Fibroblast of villous mesenchyme (primary cell): Measurements from ENCODE around the gene TNFAIP8. TPM values are rescaled to one million over a fixed set of nuclear protein-coding genes. Genes with fewer than 3 reads are reported as not detected.

ENCODE experiments used
- DNase-seq: peaks from one replicate; pipeline ENCODE4 v3.0.0-alpha.2; 2010; ENCODE audit warnings: low read depth
- H3K4me3 ChIP-seq: 2 replicates; pipeline ENCODE4 v1.5.1; 2011; ENCODE audit warnings: low read depth, mild to moderate bottlenecking, low read length
- total RNA-seq: library from RNA; depleted of rRNA; stranded (reverse); fragments of >200 nt; gene quantifications from 2 replicates; pipeline ENCODE4 v1.2.3, GENCODE V29; 2012
- TF ChIP-seq, protein P1 (sequence below): IDR thresholded peaks from 2 replicates; pipeline ENCODE4 v1.5.1; 2012; ENCODE audit warnings: low read depth, mild to moderate bottlenecking, low read length; ENCODE audit not compliant: insufficient read depth

Gene TNFAIP8
- total RNA-seq, 1 donor: 12.1 TPM

DNA sequence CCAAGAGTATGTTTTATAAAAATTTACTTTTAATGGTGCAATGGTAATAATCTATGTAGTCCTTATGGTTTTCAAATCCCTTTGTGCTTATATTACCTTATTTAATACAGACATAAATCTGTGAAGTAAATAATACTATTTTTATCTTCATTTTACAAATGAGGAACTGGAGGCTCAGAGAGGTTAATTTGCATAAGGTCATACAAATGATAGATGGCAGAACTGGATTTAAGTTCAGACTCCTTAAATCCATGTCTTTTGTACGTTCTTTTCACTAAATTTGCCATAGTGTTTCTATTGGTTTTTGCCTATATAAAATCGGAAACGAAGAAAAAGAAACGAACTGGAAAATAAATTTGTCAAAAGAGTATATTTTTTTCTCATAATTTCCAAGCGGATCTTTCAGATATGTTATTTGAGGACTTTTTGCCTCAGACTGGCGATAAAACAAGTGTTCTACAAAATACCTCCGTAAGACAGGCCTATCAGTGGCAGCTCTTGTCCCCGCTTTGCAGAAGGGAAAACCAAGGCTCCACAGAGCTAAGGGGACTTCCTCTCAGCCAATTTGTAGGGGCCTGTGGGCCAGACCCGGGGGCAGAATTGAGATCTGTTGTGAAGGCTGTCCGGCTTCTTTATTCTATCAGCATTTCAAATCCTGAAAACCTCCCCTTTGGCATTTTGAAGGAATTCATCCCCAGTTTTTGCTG is 1.1 kb upstream of the TNFAIP8 start:
- TF ChIP-seq, protein P1, sequence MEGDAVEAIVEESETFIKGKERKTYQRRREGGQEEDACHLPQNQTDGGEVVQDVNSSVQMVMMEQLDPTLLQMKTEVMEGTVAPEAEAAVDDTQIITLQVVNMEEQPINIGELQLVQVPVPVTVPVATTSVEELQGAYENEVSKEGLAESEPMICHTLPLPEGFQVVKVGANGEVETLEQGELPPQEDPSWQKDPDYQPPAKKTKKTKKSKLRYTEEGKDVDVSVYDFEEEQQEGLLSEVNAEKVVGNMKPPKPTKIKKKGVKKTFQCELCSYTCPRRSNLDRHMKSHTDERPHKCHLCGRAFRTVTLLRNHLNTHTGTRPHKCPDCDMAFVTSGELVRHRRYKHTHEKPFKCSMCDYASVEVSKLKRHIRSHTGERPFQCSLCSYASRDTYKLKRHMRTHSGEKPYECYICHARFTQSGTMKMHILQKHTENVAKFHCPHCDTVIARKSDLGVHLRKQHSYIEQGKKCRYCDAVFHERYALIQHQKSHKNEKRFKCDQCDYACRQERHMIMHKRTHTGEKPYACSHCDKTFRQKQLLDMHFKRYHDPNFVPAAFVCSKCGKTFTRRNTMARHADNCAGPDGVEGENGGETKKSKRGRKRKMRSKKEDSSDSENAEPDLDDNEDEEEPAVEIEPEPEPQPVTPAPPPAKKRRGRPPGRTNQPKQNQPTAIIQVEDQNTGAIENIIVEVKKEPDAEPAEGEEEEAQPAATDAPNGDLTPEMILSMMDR: no peak

DNA sequence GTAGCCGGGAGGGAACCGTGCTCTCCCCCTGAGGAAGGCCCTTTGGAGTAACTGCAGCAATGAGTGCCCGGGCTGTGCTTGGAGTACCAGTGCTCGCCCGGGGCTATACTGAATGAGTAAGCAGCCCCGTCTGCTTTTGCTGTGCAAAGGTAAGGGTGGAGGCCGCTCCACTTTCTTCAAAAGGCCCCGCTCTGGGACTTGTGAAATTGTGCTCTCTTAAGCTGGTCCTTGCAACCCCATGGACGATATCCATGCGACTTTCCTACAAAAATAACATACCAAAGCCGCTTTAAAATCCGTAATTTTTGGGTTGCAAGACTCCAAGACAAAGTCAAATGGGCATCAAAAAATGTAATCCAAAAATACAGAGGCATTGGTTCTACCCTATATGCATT is 578 bp upstream of the TNFAIP8 start:
- DNase-seq: no peak
- peak overlapping the region; percentile 68 for H3K4me3 ChIP-seq
- TF ChIP-seq, protein P1: no peak

More for the DNA sequence above, 1.1 kb upstream of the TNFAIP8 start:
- no peak for DNase-seq
- no peak overlapping the region for H3K4me3 ChIP-seq

DNA sequence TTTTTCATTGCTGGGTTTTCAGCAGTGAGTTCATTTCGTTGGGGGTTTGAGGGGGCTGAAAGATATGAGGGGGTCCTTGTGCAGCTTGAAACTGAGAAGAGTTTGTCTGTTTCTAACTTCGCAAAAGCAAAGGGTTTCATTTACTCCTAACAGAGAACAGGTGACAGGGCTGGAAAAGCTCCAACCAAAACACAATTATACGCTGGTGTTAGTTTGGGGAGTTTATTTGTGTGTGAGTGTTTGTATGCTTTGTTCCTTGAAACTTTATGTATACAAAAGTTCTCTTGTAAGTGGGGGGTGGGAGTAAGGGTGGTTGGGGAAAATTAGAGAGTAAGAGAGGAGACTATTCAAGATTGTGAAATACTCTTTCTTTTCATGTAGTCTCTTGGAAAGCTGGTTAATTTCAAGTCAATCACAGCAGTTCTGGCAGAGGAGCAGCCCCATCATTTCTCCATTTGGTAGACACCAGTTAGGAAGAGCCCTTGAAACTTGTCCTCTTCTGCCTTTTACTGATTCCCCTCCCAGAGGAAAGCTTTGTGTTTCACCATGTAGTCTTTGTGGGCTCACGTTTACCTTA is 881 bp downstream of the TNFAIP8 start:
- H3K4me3 ChIP-seq: peak overlapping the region; percentile 68
- DNase-seq: no peak
- TF ChIP-seq, protein P1: no peak

DNA sequence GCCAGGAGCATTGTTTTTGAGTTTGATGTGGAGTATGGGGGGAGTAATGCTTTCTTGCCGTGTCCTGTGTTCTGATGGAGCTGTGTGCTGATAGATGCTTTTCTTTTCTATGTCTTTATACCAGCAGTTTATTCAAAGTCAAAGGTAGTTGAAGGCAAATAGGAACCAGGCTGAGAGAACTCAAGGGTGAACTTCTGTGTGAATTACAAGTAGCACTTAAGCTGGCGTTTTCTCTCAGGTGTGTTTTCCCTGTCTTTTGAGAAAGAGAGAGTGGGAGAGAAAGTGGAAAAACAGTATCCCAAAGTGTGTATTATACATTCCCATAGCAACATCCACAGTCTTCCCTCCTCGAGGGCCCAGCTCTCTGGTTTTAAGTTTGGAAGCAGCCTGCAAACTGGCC is 1.5 kb downstream of the TNFAIP8 start:
- no peak for DNase-seq
- H3K4me3 ChIP-seq: peak overlapping the region; percentile 68
- TF ChIP-seq, protein P1: no peak

DNA sequence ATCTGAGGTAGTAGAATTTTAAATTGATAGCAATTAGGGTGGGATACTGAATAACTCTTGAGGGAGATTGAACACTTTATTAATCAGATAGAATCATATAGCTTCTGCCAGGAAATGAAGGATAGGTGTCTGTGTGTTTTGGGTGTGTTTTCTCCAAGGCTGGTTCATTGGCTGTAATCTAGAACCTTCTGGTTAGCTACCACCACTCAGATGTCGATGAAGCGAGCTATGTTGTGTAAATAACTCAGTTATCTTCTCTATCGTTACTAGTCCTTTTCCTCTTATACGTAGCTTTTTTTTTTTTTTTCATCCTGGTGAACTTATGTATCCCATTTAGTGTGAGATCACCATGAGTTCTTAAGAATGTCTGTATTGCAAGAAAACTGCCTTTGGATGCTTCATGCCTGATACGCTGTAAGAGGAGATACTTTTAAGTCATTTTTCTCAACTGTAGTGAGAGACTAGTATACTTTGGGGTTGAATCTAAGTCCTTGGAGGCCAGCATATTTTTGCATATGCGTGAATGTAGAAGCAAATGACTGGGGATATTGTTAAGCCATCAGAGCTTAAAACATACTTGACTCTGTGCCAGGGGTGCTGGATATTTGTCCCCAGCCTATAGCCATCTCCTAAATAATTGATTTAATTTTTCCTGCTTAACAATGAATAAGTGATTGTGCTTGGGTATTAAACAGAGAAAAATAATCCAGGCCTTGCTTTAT is 2.1 kb downstream of the TNFAIP8 start:
- no peak for DNase-seq
- TF ChIP-seq, protein P1: no peak
- no peak overlapping the region for H3K4me3 ChIP-seq

DNA sequence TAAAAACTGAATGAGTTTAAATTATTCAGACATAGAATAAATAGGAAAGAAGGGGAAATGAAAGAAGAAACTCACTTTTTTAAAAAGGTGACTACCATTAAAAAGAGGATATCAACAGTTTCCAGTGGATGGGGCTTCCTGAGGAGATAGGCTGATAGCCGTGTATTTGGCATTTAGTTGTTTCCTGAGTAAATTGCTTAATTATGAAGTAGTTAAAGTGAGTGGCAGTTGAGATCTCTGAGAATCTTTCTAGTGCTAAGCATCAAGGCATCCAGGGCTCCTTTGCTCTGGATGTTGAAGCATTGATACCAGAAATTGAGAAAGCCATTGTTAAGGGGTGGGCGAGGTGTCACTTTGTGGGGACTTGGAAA is 2.7 kb downstream of the TNFAIP8 start:
- no peak for DNase-seq
- TF ChIP-seq, protein P1: no peak
- no peak overlapping the region for H3K4me3 ChIP-seq
